Measurements from ENCODE around the gene MRPS34. TPM values are rescaled to one million over a fixed set of nuclear protein-coding genes. Genes with fewer than 3 reads are reported as not detected.

Gene MRPS34
- total and polyA plus RNA-seq, 9 of the 15 experiments (the other 6 are each of a cell fraction or from before 2014, with no cell fraction given) = 5.2 to 334 (median 92.8) TPM

GRCh38 chr16:1772908-1773702 lies at the start of gene MRPS34 (continued):
- TF ChIP-seq ZBTB12 (CRISPR knock-in tag; IDR thresholded peaks at IDR 0.05) = no peak
- peak; percentile 40 for TF ChIP-seq ATF7 (IDR thresholded peaks at IDR 0.05)
- TF ChIP-seq MITF (IDR thresholded peaks at IDR 0.05) = no peak
- no peak for TF ChIP-seq ZNF444 (CRISPR knock-in tag; IDR thresholded peaks at IDR 0.05)
- no peak for TF ChIP-seq ZBTB8A (IDR thresholded peaks at IDR 0.05; ENCODE audit: partially characterized antibody)
- no peak for TF ChIP-seq ZNF668 (CRISPR knock-in tag; IDR thresholded peaks at IDR 0.05)
- peak; percentile 92 for TF ChIP-seq ELF1 (tag; IDR thresholded peaks at IDR 0.05)
- peak; percentile 96 for TF ChIP-seq CXXC5 (CRISPR knock-in tag; IDR thresholded peaks at IDR 0.05)
- TF ChIP-seq HNRNPLL (IDR thresholded peaks at IDR 0.05; ENCODE audit: low read depth, low read length, poor library complexity, severe bottlenecking) = peak; percentile 56
- TF ChIP-seq ARNT (IDR thresholded peaks at IDR 0.05) = no peak
- TF ChIP-seq ELK1 (CRISPR knock-in tag; IDR thresholded peaks at IDR 0.05) = no peak
- TF ChIP-seq CTCF (IDR thresholded peaks at IDR 0.05 in 2 of 3, conservative IDR thresholded peaks at IDR 0.05 in 1 of 3; ENCODE audit: insufficient read depth in 2 of 3, low read depth in 1 of 3, low read length in 3 of 3) = peak; percentile 77 to 86 (median 80)
- peak; percentile 54 for TF ChIP-seq ZNF431 (CRISPR knock-in tag; IDR thresholded peaks at IDR 0.05)
